ENCODE measurements around the gene SMAGP.
A peak's percentile ranks its signal among the peaks of the same experiment; 100 is the strongest.

DNA sequence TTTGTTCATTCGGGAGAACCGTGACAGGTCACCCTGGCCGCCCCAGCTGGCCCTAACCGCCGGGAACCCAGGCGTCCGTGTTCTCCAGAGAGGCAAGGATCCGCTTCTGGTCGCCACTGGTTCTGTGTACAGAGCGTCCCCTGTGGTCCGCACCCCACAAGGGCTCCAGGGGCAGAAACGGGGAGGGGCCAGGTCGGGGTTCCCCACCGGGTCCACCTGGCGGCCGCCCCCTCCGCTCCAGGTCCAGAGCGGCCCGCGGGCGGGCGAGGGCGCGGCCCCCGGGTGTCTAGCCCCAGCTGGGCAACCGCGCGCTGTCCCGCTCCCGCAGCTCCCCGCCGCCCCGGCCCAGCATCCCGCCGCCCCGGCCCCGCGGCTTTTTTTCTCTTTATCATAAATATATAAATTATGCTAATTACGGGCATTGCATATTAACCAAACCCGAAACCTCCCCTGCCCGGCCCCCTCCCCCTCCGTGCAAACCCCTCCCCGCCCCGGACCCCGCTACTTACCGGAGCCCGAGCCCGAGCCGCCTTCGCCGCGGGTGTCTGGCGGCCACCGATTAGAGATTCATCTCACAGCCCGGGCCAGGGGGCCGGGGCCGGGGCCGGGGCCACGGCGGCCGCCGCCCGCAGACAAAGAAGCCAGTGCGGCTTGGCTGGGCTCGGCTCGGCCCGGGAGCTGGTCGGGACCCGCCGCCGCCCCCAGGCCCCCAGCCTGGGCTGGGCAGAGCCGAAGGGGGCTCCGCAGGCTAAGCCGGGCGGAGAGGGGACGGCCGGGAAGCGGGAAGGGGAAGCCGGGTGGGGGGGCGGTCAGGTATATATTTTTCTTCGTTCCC lies 52.9 kb downstream of the SMAGP start:
- TF ChIP-seq CTCF (IDR thresholded peaks at IDR 0.05) = peak in 3 of 4 experiments; percentile 8 to 43 (median 38)
- TF ChIP-seq POLR2A (IDR thresholded peaks at IDR 0.05) = peak in 1 of 2 donors; percentile 18
